ENCODE measurements around the gene FIBCD1.

Gene FIBCD1

GRCh38 chr9:130888146-130888885 is 50.7 kb downstream of the FIBCD1 start:
- H3K4me3 Mint-ChIP-seq: no peak overlapping the region
- no peaks in the 10 kb centered on the region for H3K4me1 Mint-ChIP-seq (ENCODE audit: low read depth)
- H3K27me3 Mint-ChIP-seq (ENCODE audit: low read depth): no peaks in the 10 kb centered on the region
- no peak overlapping the region for H3K27ac Mint-ChIP-seq
- H3K9me3 Mint-ChIP-seq: no peaks in the 10 kb centered on the region
- peaks cover 1% of the 10 kb centered on the region for H3K36me3 Mint-ChIP-seq (ENCODE audit: low read depth)

- Mint-ChIP-seq H3K4me1 (ENCODE audit: low read depth) (no peaks in the 10 kb centered on the region), H3K4me3 (no peak overlapping the region), H3K9me3 (no peaks in the 10 kb centered on the region), H3K27ac (no peak overlapping the region), H3K27me3 (ENCODE audit: low read depth) (no peaks in the 10 kb centered on the region), H3K36me3 (ENCODE audit: low read depth) (peaks cover 1% of the 10 kb centered on the region)
These were observed 51.4 kb downstream of the FIBCD1 start for GRCh38 chr9:130887494-130888144.

- Mint-ChIP-seq H3K4me1 (ENCODE audit: low read depth) (no peaks in the 10 kb centered on the region), H3K4me3 (no peak overlapping the region), H3K9me3 (no peaks in the 10 kb centered on the region), H3K27me3 (ENCODE audit: low read depth) (no peaks in the 10 kb centered on the region), H3K36me3 (ENCODE audit: low read depth) (peaks cover 1% of the 10 kb centered on the region), H3K27ac (no peak overlapping the region)
These were observed 52.1 kb downstream of the FIBCD1 start for GRCh38 chr9:130886981-130887380.

- no peak overlapping the region for H3K4me3 Mint-ChIP-seq
- no peaks in the 10 kb centered on the region for H3K4me1 Mint-ChIP-seq (ENCODE audit: low read depth)
- H3K36me3 Mint-ChIP-seq (ENCODE audit: low read depth): peaks cover 7% of the 10 kb centered on the region
- H3K9me3 Mint-ChIP-seq: no peaks in the 10 kb centered on the region
- H3K27ac Mint-ChIP-seq: no peak overlapping the region
- H3K27me3 Mint-ChIP-seq (ENCODE audit: low read depth): no peaks in the 10 kb centered on the region
These were observed 53.3 kb downstream of the FIBCD1 start for GRCh38 chr9:130885484-130886375.

GRCh38 chr9:130884542-130885483 is 54.2 kb downstream of the FIBCD1 start:
- H3K27ac Mint-ChIP-seq: no peak overlapping the region
- no peak overlapping the region for H3K4me3 Mint-ChIP-seq
- H3K27me3 Mint-ChIP-seq (ENCODE audit: low read depth): no peaks in the 10 kb centered on the region
- H3K4me1 Mint-ChIP-seq (ENCODE audit: low read depth): no peaks in the 10 kb centered on the region
- H3K9me3 Mint-ChIP-seq: no peaks in the 10 kb centered on the region
- H3K36me3 Mint-ChIP-seq (ENCODE audit: low read depth): peaks cover 7% of the 10 kb centered on the region

- Mint-ChIP-seq H3K36me3 (ENCODE audit: low read depth) (peaks cover 7% of the 10 kb centered on the region), H3K27ac (no peak overlapping the region), H3K4me1 (ENCODE audit: low read depth) (no peaks in the 10 kb centered on the region), H3K4me3 (no peak overlapping the region), H3K27me3 (ENCODE audit: low read depth) (no peaks in the 10 kb centered on the region), H3K9me3 (no peaks in the 10 kb centered on the region)
These were observed 54.9 kb downstream of the FIBCD1 start for GRCh38 chr9:130884111-130884531.

GRCh38 chr9:130883479-130883878 is 55.6 kb downstream of the FIBCD1 start:
- Mint-ChIP-seq H3K9me3 (no peaks in the 10 kb centered on the region), H3K4me3 (no peak overlapping the region), H3K27ac (no peak overlapping the region), H3K4me1 (ENCODE audit: low read depth) (no peaks in the 10 kb centered on the region), H3K36me3 (ENCODE audit: low read depth) (peaks cover 7% of the 10 kb centered on the region), H3K27me3 (ENCODE audit: low read depth) (no peaks in the 10 kb centered on the region)

GRCh38 chr9:130882696-130883225 is 56.3 kb downstream of the FIBCD1 start:
- Mint-ChIP-seq H3K27me3 (ENCODE audit: low read depth) (no peaks in the 10 kb centered on the region), H3K9me3 (no peaks in the 10 kb centered on the region), H3K27ac (no peak overlapping the region), H3K36me3 (ENCODE audit: low read depth) (peaks cover 7% of the 10 kb centered on the region), H3K4me3 (no peak overlapping the region), H3K4me1 (ENCODE audit: low read depth) (no peaks in the 10 kb centered on the region)

- no peaks in the 10 kb centered on the region for H3K27me3 Mint-ChIP-seq (ENCODE audit: low read depth)
- peaks cover 7% of the 10 kb centered on the region for H3K36me3 Mint-ChIP-seq (ENCODE audit: low read depth)
- no peak overlapping the region for H3K4me3 Mint-ChIP-seq
- H3K9me3 Mint-ChIP-seq: no peaks in the 10 kb centered on the region
- no peaks in the 10 kb centered on the region for H3K4me1 Mint-ChIP-seq (ENCODE audit: low read depth)
- H3K27ac Mint-ChIP-seq: no peak overlapping the region
These were observed 57.5 kb downstream of the FIBCD1 start for GRCh38 chr9:130881516-130881915.

- H3K36me3 Mint-ChIP-seq (ENCODE audit: low read depth): peaks cover 7% of the 10 kb centered on the region
- H3K27me3 Mint-ChIP-seq (ENCODE audit: low read depth): no peaks in the 10 kb centered on the region
- no peaks in the 10 kb centered on the region for H3K9me3 Mint-ChIP-seq
- no peaks in the 10 kb centered on the region for H3K4me1 Mint-ChIP-seq (ENCODE audit: low read depth)
- H3K27ac Mint-ChIP-seq: no peak overlapping the region
- H3K4me3 Mint-ChIP-seq: no peak overlapping the region
These were observed 58.3 kb downstream of the FIBCD1 start for GRCh38 chr9:130880599-130881220.

- Mint-ChIP-seq H3K9me3 (no peaks in the 10 kb centered on the region), H3K4me1 (ENCODE audit: low read depth) (no peaks in the 10 kb centered on the region), H3K27me3 (ENCODE audit: low read depth) (no peaks in the 10 kb centered on the region), H3K36me3 (ENCODE audit: low read depth) (peaks cover 7% of the 10 kb centered on the region), H3K27ac (no peak overlapping the region), H3K4me3 (no peak overlapping the region)
These were observed 59.1 kb downstream of the FIBCD1 start for GRCh38 chr9:130879863-130880411.

- H3K9me3 Mint-ChIP-seq: no peaks in the 10 kb centered on the region
- peaks cover 11% of the 10 kb centered on the region for H3K36me3 Mint-ChIP-seq (ENCODE audit: low read depth)
- H3K27ac Mint-ChIP-seq: no peak overlapping the region
- no peaks in the 10 kb centered on the region for H3K27me3 Mint-ChIP-seq (ENCODE audit: low read depth)
- no peaks in the 10 kb centered on the region for H3K4me1 Mint-ChIP-seq (ENCODE audit: low read depth)
- H3K4me3 Mint-ChIP-seq: no peak overlapping the region
These were observed 60.8 kb downstream of the FIBCD1 start for GRCh38 chr9:130878295-130878694.

GRCh38 chr9:130877300-130877699 is 61.7 kb downstream of the FIBCD1 start:
- Mint-ChIP-seq H3K36me3 (ENCODE audit: low read depth) (peaks cover 11% of the 10 kb centered on the region), H3K4me1 (ENCODE audit: low read depth) (no peaks in the 10 kb centered on the region), H3K9me3 (no peaks in the 10 kb centered on the region), H3K27me3 (ENCODE audit: low read depth) (no peaks in the 10 kb centered on the region), H3K27ac (no peak overlapping the region), H3K4me3 (no peak overlapping the region)
